Measurements from ENCODE around the gene NAA80.

DNA sequence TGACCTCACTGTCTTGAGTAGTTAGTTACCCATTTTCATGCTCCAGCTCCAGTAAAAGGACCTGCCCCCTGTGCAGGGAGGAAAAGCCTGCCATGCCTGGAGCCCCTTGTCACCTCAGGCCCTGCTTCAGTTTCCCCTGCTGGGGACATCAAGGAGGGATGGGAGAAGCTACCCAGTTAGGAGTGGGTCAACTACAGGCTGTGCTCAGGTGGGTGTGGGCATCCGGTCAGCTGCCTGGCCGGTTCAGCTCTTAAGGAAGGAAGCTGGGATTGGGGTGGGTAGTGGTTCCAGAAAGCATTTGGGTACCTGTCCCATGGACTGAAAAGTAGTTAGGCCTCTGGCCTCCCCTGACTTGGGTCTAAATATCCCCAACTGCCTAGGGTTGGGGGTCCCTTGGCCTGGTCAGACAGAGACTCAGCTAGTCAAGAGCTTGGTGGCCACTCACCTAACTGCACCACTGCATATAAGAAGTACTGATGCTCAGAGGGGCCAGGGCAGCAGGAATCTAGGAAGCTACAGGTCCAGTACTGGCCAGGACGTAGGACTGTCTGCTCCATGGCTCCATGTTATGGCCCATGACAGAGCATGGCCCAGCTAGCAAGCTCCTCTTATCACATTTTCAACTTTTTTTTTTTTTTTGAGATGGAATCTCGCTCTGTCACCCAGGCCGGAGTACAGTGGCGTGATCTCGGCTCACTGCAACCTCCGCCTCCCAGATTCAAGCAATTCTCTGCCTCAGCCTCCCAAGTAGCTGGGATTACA, 19.8 kb downstream of the NAA80 start:
- TF ChIP-seq, protein P1, sequence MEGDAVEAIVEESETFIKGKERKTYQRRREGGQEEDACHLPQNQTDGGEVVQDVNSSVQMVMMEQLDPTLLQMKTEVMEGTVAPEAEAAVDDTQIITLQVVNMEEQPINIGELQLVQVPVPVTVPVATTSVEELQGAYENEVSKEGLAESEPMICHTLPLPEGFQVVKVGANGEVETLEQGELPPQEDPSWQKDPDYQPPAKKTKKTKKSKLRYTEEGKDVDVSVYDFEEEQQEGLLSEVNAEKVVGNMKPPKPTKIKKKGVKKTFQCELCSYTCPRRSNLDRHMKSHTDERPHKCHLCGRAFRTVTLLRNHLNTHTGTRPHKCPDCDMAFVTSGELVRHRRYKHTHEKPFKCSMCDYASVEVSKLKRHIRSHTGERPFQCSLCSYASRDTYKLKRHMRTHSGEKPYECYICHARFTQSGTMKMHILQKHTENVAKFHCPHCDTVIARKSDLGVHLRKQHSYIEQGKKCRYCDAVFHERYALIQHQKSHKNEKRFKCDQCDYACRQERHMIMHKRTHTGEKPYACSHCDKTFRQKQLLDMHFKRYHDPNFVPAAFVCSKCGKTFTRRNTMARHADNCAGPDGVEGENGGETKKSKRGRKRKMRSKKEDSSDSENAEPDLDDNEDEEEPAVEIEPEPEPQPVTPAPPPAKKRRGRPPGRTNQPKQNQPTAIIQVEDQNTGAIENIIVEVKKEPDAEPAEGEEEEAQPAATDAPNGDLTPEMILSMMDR (IDR thresholded peaks at IDR 0.05), result no peak
- no peak for TF ChIP-seq EZH2 (IDR thresholded peaks at IDR 0.05)
